HG03575 (cell line): ENCODE data around the gene ALK.
"Not testable (repeated sequence)": the region's sequence is repeated elsewhere in the genome, so short reads cannot be mapped to it uniquely, and the experiment has no call there.

Experiments
- ATAC-seq: cut with Tn5 transposase; IDR thresholded peaks from one replicate; pipeline ENCODE4 v1.9.1; 2021; ENCODE audit not compliant: unreplicated experiment, insufficient number of reproducible peaks, low FRiP score; ENCODE audit errors: extremely low read depth

The ALK gene

DNA sequence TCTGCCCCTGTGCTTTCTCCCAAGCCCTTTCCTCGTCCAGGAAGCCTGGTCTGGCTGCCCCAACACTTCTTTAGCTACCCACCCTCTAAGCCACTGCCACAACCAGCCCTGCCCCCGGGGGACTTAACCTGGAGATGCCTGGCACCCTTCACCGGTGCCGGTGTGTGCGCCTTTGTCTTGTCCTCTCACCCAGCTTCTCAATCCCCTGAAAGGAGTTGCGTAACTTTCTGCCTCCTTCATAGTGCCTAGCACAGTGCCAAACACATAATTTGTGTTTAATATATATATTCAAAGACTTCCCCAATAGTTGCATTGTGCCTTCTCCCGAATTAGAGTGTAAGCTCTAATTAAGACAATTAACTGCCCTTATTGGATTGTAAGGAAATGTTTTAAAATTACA, 70.6 kb downstream of the ALK start:
- ATAC-seq, result no peak

DNA sequence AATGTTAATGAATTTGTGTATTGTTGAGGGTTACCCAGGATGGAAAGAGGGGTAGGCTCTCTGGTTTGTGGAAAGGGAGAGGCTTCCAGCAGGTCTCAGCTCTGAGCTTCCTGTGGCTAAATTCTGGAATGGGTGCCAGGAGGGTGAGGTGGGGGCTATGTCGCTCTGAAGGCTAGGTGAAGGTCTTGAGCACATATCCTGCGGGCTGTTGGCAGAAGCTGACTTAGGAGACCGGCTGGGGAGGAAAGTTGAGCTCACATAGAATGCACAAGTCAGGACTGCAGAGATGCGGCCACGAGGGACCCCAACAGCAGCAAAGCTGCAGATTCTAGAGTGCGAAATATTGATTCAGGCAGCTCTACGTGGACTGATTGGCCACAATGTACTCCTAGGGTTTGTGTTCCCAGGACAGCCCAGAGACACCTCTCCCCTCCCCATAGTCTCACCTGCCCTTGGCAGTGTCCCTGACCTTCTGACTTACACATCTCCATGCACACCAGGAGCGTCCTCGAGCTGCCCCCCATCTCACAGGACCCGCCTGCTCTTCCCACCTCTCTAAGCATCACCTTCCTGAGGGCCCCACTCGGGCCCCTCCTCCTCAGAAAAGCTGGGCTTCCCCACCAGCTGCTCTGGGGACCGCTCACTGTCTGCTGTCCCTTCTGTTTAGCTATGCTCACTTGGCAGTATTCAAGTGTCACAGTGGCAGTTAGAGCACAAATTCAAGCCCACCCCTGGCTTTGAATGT, 72.6 kb downstream of the ALK start:
- no peak for ATAC-seq

DNA sequence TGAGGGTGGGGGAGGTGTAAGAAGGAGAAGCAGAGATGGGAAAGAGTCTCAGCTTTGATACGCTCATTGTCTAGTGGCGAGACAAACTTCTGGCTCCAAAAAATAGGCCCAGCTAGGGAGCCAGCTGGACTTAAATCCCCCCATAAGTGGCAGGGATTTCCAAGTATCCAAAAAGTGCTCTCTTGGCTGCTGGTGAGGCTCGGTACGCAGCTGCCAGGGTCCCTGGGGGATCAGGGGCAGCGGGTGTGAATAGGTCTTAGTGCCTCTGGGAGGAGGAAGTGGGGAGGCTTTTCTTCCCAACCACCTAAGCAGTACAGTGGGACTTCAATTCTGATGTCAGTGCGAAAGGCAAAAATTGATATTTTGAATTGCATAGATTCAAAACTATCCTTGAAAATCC, 73.5 kb downstream of the ALK start:
- ATAC-seq, result no peak

DNA sequence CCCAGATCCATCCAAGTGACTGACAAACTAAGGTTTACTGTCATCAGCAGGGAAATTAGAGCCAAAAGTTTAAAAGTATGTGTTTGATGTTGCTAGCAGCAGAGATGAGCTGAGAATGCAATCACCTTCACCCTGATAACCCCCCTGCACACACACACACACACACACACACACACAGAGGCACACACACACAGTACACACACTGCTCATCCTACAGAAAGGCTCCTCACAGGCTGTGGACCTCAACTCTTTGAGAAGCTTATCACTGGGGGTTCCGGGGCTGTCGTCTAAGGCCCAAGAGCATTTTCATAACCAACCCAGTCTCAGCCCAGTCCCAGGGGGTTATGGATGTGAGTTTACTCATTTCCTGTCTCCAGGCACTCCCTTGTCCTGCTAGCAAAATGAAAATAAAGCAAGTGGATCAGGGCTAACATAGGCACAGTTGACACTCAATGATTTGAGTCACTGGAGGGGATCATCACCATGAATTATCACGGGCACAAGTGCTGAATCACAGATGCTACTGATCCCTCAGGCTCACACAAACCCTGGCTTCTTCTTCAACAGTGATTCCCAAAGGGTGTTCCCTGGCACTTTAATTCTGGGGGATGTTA, 76.6 kb downstream of the ALK start:
- no peak for ATAC-seq

DNA sequence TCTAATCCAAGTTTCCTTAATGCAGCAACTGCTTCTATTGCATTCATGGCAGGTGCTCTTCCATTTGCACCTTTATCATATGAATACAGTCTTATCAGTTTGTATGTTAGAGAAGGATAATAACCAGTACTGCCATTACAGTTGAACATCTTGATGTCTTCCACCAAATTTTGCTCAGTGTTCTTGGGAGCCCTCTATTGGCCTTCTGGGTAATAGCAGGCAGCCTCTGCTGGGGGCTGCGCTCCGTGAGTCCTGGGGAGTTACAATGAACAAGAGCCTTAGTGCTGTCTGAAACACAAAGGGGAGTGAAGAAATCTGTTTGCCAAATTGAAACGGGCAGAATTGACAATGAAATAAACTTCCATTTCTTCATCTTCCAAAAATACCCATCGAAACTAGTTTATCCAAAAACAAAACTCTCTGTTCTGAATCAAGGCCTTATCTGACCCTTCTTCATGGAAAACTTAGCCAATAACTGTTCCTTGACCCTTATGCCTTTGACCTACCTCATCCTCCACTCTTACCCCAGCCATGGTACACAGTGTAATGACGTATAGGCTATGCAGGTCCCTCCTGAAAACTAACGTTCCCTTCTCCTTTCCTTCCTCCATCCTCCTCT, 79.9 kb downstream of the ALK start:
- no peak for ATAC-seq

DNA sequence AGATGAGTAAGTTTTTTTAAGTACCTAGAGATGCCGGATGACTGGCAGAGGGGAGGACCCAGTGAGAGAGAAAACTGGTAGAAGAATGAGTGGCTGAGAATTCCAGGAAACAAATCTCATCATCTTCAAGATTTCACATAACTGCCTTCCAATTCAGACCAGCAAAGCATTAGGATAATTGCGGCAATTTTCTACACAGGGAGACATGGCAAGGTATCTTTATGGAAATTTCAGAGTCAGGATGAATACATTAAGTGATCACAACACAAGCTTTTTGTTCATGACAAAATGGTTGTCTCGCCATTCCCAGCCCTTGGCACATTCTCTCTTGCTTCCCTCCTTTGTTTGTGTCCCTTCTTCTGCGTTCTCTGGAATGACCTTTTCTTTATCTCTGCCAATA, 82.1 kb downstream of the ALK start:
- ATAC-seq, result no peak

DNA sequence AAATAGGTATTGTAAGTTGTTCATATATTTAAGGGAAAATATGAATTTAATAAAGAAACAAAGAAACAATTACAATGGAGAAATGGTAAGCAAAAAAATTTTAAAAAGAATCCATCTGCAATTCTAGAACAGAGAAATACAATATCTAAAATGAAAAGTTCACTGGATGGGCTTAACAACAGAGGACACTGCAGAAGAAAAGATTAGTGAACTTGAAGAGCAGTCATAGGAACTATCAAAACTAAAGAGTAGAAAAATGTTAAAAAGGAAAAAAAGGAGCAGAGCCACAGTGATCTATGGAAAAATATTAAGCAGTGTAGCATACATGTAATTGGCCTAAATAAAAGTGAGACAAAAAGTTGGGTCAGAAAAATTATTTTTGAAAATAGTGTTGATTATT, 83.5 kb downstream of the ALK start:
- no peak for ATAC-seq

DNA sequence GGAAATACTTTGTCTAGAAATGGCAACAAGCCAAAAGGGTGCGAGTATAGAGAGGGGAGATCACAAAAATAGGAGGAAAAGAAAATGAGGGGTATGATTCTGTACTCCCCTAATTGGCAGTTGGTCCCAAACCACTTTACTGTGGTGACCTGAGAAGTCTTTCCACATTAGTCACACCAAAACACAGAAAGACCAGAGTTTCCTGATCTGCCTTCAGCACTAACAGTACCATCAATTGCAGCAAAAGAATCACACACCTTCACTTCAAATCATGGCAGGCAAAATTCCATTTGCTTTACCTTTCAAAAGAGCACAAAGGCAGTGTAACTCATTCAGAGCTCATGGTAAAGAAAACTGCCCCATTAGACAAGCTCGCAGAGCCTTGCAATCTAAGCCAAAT, 86.8 kb downstream of the ALK start:
- no peak for ATAC-seq

DNA sequence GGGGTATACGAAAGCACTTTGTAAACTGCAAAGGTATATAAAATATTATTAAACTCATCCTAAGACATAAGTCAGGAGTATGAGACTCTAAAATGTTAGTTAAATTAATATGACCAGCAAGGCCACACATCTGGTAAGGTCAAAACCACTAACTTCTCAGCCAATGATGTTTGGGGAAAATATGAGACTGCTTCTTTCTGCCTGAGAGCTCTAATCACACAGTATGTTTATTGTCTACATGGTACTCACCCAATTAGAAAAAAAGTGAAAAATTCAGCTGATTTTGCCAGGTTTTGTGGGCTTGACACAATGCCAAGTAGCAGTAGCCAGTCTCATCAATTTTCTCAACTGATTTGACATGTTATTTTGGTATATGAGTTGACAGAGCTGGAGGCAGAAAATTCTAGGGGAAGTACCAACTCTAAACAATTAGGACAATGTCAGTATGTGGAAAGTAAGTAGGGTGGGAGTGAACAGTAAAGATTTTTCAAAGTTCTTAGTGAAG, 87.3 kb downstream of the ALK start:
- no peak for ATAC-seq

DNA sequence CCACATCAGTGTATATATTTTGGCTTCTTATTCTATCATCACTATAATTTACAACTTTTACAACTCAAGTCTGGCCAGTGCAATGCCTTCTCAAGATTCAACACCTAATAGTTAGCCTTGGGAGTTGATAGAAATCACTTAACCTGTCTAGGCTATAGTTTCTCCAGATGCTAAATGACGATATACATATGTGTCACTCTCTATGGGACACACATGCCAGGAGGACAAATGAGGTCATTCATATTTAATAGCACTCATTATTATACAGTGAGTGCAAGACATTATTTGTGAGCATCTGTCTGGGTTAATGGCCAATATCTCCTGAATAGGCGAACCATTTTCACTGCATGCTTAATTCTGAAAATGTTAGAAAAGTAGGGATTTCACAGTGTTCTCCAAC, 89.8 kb downstream of the ALK start:
- no peak for ATAC-seq

DNA sequence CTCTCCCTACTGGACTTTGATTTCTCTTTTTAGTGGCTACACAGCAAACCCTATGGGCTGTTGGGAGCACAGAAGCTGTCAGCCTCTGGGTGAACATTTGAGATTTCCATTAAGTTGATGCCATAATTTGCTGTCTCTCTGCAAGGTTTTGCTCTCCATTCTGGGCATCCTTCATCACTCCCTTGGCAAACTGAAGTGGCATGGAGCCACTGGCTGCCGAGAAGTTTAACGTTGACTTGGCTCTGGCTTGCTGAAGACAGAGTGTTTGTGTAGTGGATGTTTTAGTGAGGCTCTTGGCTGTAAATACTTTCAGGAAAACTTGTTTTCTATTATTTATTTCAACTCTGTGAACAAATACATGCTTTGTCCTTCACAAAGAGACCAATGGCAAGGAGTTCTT, 91.5 kb downstream of the ALK start:
- no peak for ATAC-seq

DNA sequence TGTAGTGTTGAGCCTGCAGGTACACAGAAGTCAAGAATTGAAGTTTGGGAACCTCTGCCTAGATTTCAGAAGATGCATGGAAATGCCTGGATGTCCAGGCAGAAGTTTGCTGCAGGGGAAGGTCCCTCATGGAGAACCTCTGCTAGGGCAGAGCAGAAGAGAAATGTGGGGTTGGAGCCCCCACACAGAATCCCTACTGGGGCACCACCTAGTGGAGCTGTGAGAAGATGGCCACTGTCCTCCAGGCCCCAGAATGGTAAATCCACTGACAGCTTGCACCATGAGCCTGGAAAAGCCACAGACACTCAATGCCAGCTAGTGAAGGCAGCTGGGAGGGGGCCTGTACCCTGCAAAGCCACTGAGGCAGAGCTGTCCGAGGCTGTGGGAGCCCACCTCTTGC, 97.2 kb downstream of the ALK start:
- ATAC-seq, result not testable (repeated sequence)

DNA sequence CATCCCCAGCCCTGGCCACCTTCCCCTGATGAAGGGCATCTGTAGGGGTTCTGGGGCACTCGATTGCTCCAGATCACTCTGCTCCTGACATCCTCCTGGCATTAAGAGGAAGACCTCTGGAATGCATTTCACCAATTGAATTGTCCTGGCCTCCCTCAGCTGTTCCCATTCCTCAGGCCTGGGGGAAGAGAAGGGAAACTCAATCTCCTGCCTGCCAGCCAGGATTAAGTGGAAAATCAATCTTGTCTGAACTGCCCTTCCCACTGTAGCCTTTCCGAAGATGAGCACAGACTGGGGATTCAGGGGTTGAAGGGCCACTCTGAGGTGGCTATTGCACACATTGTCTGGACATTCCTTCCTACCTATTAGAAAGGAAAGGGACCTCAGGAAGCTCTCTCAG, 99.8 kb downstream of the ALK start:
- ATAC-seq, result no peak

DNA sequence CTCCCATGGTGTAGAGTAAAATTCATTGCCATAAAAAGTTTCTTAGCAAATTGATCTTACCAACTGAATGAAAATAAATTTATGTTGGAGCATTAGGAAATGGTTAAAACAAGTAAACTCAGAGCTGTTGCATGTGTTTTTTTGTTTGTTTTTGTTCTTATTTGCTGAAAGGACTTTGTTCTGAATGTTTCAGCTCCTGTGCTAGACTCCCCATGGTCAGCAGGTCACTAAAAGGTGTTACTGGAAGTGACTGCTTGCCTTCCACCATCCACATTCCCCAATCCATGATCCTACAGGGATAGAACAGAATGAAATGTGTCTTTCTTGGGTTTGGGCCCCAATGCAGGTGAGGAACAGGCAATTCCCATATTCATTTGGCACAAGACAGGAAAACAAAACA, 101.8 kb downstream of the ALK start:
- no peak for ATAC-seq

DNA sequence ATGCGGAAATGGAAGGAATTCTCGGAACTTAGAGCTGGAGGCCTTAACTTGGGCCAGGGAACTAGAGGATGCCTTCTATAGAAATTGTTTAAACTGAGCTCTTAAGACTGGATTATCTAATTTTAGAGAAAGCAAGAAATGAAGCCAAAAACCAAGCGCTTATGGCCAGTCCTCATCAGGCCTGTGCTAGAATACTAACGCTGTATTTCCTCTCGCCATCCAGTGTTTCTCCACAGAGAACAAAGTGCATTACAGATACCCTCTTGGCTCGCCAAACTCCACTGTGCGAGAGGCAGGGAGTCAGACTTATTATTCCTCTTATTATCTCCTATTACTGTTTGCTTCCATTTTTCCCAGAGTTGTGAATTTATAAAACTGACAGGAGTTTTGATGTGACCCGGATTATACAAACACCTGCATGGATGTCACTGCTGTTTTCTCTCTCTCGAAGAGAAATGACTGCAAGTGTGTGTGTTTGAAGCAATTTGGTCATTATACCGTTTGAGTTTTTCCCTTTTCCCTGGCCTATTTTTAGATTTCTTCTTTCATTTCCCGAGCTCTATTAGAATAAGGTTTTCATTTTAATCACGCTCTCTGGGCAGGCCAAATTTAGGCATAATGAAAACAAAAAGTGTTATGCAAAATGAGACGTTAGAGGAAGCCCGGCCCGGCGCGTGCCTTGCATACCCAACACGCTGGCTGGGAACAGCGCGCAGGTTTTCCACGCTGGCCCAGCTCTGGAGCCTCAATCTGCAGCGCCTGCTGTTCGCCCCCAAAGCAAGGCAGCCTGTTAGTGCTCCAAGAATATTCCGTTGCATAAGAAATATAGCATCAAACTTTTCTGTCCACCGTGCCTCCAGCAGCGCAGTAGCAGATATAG, 103.3 kb downstream of the ALK start:
- no peak for ATAC-seq

DNA sequence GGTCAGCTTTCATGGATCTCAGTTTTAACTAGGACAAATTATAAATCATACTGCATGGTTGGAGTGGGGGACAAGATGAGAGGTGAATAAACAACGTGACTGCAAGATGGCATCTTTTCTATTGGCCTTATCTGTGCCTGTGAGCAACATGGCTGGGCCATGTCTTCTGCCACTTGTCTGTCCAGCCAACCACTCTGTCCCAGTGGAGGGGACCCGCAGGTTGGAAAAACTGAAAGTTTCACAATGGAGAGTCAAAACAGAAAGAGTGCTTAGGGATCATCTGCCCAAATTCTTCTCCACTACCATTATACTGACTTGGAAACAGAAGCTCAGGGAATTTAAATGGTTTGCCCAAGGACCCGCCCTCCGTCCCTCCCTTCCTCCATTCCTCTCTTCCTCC, 104.1 kb downstream of the ALK start:
- no peak for ATAC-seq

DNA sequence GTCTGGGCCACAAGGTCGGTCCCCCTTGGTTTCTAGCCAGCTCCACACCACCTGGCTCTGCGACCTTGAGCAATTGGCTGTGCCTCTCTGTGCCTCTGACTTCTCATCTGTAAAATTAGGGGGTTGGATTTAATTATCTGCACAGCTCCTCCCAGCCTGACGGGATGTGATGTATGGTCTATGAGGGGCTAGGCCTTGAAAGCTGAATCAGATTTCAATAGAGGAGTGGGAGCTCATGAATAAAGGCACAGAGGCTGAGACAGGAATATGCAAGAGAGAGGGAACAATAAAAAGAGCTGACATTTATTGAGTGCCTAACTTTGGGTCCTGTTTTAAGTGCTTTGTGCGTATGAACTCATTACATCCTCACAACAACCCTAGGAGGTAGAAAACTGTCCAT, 104.7 kb downstream of the ALK start:
- no peak for ATAC-seq

DNA sequence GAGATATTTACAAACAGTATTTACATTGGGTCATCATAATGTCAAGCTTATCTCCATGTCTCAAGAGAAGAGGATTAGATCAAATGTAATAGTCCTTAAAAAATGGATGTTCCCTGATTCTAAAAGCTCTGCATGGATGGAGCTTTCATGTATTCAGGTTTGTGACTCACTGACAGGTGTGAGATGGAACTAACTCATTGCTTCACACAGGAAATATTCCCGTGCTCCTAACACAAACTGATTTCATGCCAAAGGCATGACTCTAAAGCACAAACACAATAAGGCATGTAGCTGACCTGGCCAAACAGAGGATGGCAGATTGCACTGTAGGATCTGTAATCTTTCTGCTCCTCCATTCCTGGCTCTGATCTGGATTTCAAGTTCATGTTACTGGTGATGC, 110.0 kb downstream of the ALK start:
- no peak for ATAC-seq

DNA sequence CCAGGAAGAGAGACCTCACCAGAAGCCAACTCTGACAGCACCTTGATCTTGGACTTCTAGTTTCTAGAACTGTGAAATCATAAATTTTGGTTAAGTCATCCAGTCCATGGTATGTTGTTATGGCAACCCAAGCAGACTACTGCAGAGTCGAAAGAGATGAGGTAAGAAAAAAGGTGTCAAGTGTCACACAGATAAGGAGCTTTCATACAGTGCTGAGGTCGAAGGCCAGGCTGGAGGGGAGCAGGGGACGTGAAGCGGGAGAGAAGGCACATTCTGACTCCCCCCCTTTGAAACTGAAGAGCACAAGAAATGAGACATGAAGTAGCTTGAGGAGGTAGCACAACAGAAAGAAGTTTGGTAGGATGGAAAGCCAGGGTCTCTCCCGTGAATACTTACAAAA, 110.4 kb downstream of the ALK start:
- ATAC-seq, result no peak

DNA sequence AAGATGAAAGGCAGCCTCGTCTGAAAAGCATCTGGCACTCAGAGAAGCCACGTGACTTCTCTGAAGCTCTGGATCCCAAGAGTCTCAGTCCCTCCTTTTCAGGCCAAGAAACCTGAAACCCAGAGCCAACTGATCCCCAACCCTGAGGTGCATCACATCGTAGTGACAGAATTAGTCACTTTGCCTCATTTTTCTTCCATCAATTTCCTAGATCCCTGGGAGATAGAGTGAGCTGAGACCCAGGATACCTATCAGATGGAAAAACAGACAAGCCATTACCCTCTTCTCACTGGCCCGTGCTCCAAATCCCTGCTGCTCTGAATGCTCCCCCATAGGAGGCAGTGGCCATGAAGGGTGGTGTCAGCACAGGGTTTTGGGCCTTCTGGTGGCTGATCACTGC, 113.1 kb downstream of the ALK start:
- no peak for ATAC-seq
